Mesenchymal stem cell (in vitro differentiated cells and primary cell): Measurements from ENCODE around the gene EWSR1.

ENCODE experiments used
- DNase-seq: peaks from one replicate; pipeline ENCODE4 v3.0.0-alpha.2; 2013
- H2AFZ ChIP-seq: one replicate; pipeline ENCODE4 v1.6.1; 2013; ENCODE audit warnings: low read depth, mild to moderate bottlenecking, control low read depth, inconsistent platforms, low read length, moderate library complexity
- H2AK5ac ChIP-seq: 2 replicates; pipeline ENCODE4 v1.6.1; 2013; ENCODE audit warnings: low read length, moderate library complexity, mild to moderate bottlenecking, inconsistent platforms; ENCODE audit not compliant: severe bottlenecking
- H2BK120ac ChIP-seq: one replicate; pipeline ENCODE4 v1.6.1; 2013; ENCODE audit warnings: low read depth, mild to moderate bottlenecking, inconsistent platforms, low read length, moderate library complexity
- H2BK12ac ChIP-seq, 2 experiments: one replicate each; pipeline ENCODE4 v1.6.1; 2013; ENCODE audit warnings: inconsistent platforms in 2 of 2, low read length in 2 of 2, mild to moderate bottlenecking in 2 of 2, moderate library complexity in 2 of 2, control low read depth in 1 of 2
- H2BK15ac ChIP-seq: one replicate; pipeline ENCODE4 v1.6.1; 2013; ENCODE audit warnings: mild to moderate bottlenecking, low read depth, inconsistent platforms; ENCODE audit not compliant: poor library complexity, severe bottlenecking
- H2BK5ac ChIP-seq: 2 replicates; pipeline ENCODE4 v1.6.1; 2013; ENCODE audit warnings: low read depth, mild to moderate bottlenecking, low read length, control low read depth, inconsistent platforms; ENCODE audit not compliant: poor library complexity, severe bottlenecking
- H3K14ac ChIP-seq, 2 experiments: one replicate each; pipeline ENCODE4 v1.6.1; 2013; ENCODE audit warnings: inconsistent platforms in 2 of 2, low read length in 2 of 2, control low read depth in 1 of 2, mild to moderate bottlenecking in 1 of 2, moderate library complexity in 1 of 2
- H3K18ac ChIP-seq, 2 experiments: one replicate each; pipeline ENCODE4 v1.6.1; 2013; ENCODE audit warnings: inconsistent platforms in 2 of 2, low read length in 2 of 2, control low read depth in 1 of 2, low read depth in 1 of 2, mild to moderate bottlenecking in 1 of 2
- H3K23ac ChIP-seq, 2 experiments: one replicate each; pipeline ENCODE4 v1.6.1; 2013; ENCODE audit warnings: inconsistent platforms in 2 of 2, low read length in 2 of 2, mild to moderate bottlenecking in 2 of 2, moderate library complexity in 2 of 2, control low read depth in 1 of 2
- H3K27ac ChIP-seq: 2 replicates; pipeline ENCODE4 v1.5.1; 2013; ENCODE audit warnings: mild to moderate bottlenecking, moderate library complexity, low read length, control low read depth, inconsistent platforms; ENCODE audit not compliant: poor library complexity, severe bottlenecking
- H3K27me3 ChIP-seq, 2 experiments: 2 replicates each; pipeline versions ENCODE4 v1.6.1 to v1.7.0; 2013; ENCODE audit warnings: low read length in 2 of 2, mild to moderate bottlenecking in 2 of 2, moderate library complexity in 2 of 2, control low read depth in 1 of 2, inconsistent platforms in 1 of 2; ENCODE audit not compliant: control insufficient read depth in 1 of 2, insufficient read depth in 1 of 2
- H3K36me3 ChIP-seq, 2 experiments: 2 replicates each; pipeline versions ENCODE4 v1.6.1 to v1.7.0; 2013; ENCODE audit warnings: low read length in 2 of 2, control low read depth in 1 of 2, inconsistent platforms in 1 of 2, low read depth in 1 of 2, mild to moderate bottlenecking in 1 of 2; ENCODE audit not compliant: insufficient read depth in 2 of 2, control insufficient read depth in 1 of 2
- H3K4ac ChIP-seq, 2 experiments: one replicate each; pipeline ENCODE4 v1.6.1; 2013; ENCODE audit warnings: inconsistent platforms in 2 of 2, low read length in 2 of 2, mild to moderate bottlenecking in 2 of 2, moderate library complexity in 2 of 2, control low read depth in 1 of 2, low read depth in 1 of 2
- H3K4me1 ChIP-seq: 2 replicates; pipeline ENCODE4 v1.6.1; 2013; ENCODE audit warnings: low read depth, low read length, control low read depth; ENCODE audit not compliant: control insufficient read depth, insufficient read depth
- H3K4me2 ChIP-seq: 2 replicates; pipeline ENCODE4 v1.6.1; 2013; ENCODE audit warnings: low read length, mild to moderate bottlenecking, inconsistent platforms; ENCODE audit not compliant: poor library complexity, severe bottlenecking
- H3K4me3 ChIP-seq, 2 experiments: 2 replicates each; pipeline versions ENCODE4 v1.5.1 to v1.7.0; 2013; ENCODE audit warnings: low read length in 2 of 2, mild to moderate bottlenecking in 2 of 2, control low read depth in 1 of 2, low read depth in 1 of 2; ENCODE audit not compliant: insufficient read depth in 1 of 2
- H3K79me1 ChIP-seq: replicated peaks from 2 replicates; pipeline ENCODE4 v1.6.1; 2013; ENCODE audit warnings: mild to moderate bottlenecking, control low read depth, low read length, inconsistent platforms; ENCODE audit not compliant: poor library complexity, severe bottlenecking
- H3K9ac ChIP-seq: 2 replicates; pipeline ENCODE4 v1.7.0; 2013; ENCODE audit warnings: mild to moderate bottlenecking, low read length, moderate library complexity
- H3K9me3 ChIP-seq: 2 replicates; pipeline ENCODE4 v1.7.0; 2013; ENCODE audit warnings: mild to moderate bottlenecking, low read length; ENCODE audit not compliant: control insufficient read depth
- H4K8ac ChIP-seq: one replicate; pipeline ENCODE4 v1.6.1; 2013; ENCODE audit warnings: inconsistent platforms, mild to moderate bottlenecking, low read length, moderate library complexity
- H4K91ac ChIP-seq: one replicate; pipeline ENCODE4 v1.6.1; 2013; ENCODE audit warnings: mild to moderate bottlenecking, low read length, inconsistent platforms
- WGBS: methylation state at CpG from one replicate; pipeline ENCODE4 v1.1.7; 2013; ENCODE audit warnings: mixed read lengths; 5-methylcytosine and 5-hydroxymethylcytosine counted together

The EWSR1 gene

GRCh38 chr22:29326481-29326880, 58.4 kb downstream of the EWSR1 start:
- no peak overlapping the region for H2BK15ac ChIP-seq
- H3K9me3 ChIP-seq: no peaks in the 10 kb centered on the region
- WGBS: 92% methylated on average over 10 of the region's 10 CpGs
- H3K4me3 ChIP-seq: no peak overlapping the region
- H3K27me3 ChIP-seq: no peaks in the 10 kb centered on the region
- no peak overlapping the region for H2AFZ ChIP-seq
- H3K36me3 ChIP-seq: peaks cover 29 to 57% of the 10 kb centered on the region in 2 experiments
- H4K8ac ChIP-seq: no peak overlapping the region
- H2BK12ac ChIP-seq: no peak overlapping the region
- H4K91ac ChIP-seq: no peak overlapping the region
- no peak overlapping the region for H2BK5ac ChIP-seq
- no peak overlapping the region for H2AK5ac ChIP-seq
- no peak overlapping the region for H3K4me2 ChIP-seq
- no peak overlapping the region for H2BK120ac ChIP-seq
- H3K4me1 ChIP-seq: peaks cover 26% of the 10 kb centered on the region
- no peak overlapping the region for H3K14ac ChIP-seq
- H3K79me1 ChIP-seq: no peaks in the 10 kb centered on the region
- no peak overlapping the region for H3K23ac ChIP-seq
- no peak overlapping the region for H3K18ac ChIP-seq
- H3K27ac ChIP-seq: no peak overlapping the region
- H3K9ac ChIP-seq: no peak overlapping the region
- DNase-seq: no peak
- H3K4ac ChIP-seq: no peak overlapping the region

GRCh38 chr22:29327089-29327764, 59.2 kb downstream of the EWSR1 start:
- no peaks in the 10 kb centered on the region for H3K27me3 ChIP-seq
- no peak overlapping the region for H4K8ac ChIP-seq
- H4K91ac ChIP-seq: no peak overlapping the region
- no peak overlapping the region for H2AFZ ChIP-seq
- H3K9me3 ChIP-seq: no peaks in the 10 kb centered on the region
- H2AK5ac ChIP-seq: no peak overlapping the region
- H2BK120ac ChIP-seq: no peak overlapping the region
- no peak overlapping the region for H3K27ac ChIP-seq
- no peak overlapping the region for H3K4me3 ChIP-seq
- H3K14ac ChIP-seq: no peak overlapping the region
- no peaks in the 10 kb centered on the region for H3K79me1 ChIP-seq
- H3K4me2 ChIP-seq: no peak overlapping the region
- peaks cover 32% of the 10 kb centered on the region for H3K4me1 ChIP-seq
- no peak overlapping the region for H2BK5ac ChIP-seq
- 94% methylated on average over 13 of the region's 15 CpGs for WGBS
- H3K23ac ChIP-seq: no peak overlapping the region
- DNase-seq: no peak
- no peak overlapping the region for H2BK15ac ChIP-seq
- H3K36me3 ChIP-seq: peaks cover 29 to 64% of the 10 kb centered on the region in 2 experiments
- no peak overlapping the region for H3K4ac ChIP-seq
- no peak overlapping the region for H3K18ac ChIP-seq
- H2BK12ac ChIP-seq: no peak overlapping the region
- H3K9ac ChIP-seq: no peak overlapping the region

DNA sequence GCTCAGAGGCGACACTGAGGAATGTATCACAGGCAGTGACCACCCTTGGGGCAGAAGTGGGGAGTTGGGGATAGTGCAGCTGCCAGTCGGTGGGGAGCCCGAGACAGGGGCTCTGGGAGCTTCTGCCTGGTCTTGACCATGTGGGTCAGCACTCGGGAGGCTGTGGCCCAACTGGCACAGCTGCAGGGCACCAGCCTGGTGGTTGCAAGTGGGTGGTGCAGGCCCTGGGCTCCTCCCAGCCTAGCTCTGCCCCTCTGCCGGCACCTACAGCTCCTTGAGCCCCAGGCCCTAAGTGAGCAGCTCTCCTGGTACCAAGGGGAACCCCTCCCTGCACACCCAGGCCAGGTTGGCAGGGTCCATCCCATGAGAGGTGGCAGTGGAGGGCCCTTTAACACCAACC, 60.0 kb downstream of the EWSR1 start:
- H3K14ac ChIP-seq: no peak overlapping the region
- H3K23ac ChIP-seq: no peak overlapping the region
- peaks cover 32% of the 10 kb centered on the region for H3K4me1 ChIP-seq
- no peak overlapping the region for H3K9ac ChIP-seq
- H3K79me1 ChIP-seq: no peaks in the 10 kb centered on the region
- no peak overlapping the region for H3K27ac ChIP-seq
- no peak overlapping the region for H2BK120ac ChIP-seq
- no peak overlapping the region for H3K4ac ChIP-seq
- H3K27me3 ChIP-seq: no peaks in the 10 kb centered on the region
- H2AK5ac ChIP-seq: no peak overlapping the region
- H3K4me2 ChIP-seq: no peak overlapping the region
- H2BK15ac ChIP-seq: no peak overlapping the region
- 97% methylated on average over 4 of the region's 5 CpGs for WGBS
- H3K4me3 ChIP-seq: no peak overlapping the region
- H4K91ac ChIP-seq: no peak overlapping the region
- no peak overlapping the region for H2AFZ ChIP-seq
- no peak overlapping the region for H2BK5ac ChIP-seq
- peaks cover 29 to 72% of the 10 kb centered on the region in 2 experiments for H3K36me3 ChIP-seq
- H3K18ac ChIP-seq: no peak overlapping the region
- H4K8ac ChIP-seq: no peak overlapping the region
- H2BK12ac ChIP-seq: no peak overlapping the region
- DNase-seq: no peak
- no peaks in the 10 kb centered on the region for H3K9me3 ChIP-seq

DNA sequence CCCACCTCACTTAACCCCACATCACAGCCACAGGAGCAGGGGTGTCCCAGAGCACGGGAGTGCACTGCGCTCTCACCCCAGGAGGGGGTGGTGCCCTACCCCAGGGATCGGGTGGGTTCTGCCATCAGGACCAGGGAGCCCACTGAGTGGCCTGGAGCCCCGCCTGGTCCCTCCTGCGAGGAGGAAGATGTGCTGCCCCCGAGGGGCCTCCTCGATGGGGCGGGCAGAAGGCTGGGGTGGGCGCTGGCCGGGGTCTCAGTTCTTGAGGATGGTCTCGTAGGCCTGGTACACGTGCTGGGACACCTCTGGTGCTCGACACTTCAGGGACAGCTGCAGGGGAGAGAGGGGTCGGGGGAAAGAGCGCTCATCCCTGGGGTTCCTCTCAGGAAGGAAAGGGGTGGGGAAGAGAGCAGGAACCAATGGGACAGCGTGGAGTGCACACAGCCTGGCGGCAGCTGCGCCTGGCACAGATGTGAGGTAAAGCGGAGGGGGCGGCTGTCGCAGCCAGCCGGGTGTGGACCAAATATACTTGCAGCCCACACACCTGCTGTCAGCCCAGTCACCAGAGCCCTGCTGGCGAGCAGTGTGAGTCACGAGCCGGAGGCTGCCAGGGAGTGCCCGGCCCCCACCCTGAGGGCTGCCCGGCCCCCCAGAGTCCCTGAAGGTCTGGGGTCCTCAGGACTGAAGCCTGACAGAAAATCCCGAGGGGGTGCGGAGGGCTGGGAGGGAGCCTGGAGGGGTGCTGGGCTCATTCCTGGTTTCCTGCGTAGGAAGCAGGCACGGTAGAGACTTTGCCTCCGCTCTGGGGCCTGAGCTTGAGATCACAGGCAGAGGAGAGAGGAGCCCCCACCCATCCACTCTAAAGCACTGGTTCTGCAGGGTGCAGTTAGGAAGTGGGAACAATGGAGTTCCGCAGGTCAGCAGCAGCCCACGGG, 60.8 kb downstream of the EWSR1 start:
- H4K91ac ChIP-seq: no peak overlapping the region
- no peak overlapping the region for H3K4me3 ChIP-seq
- peaks cover 32% of the 10 kb centered on the region for H3K4me1 ChIP-seq
- H3K23ac ChIP-seq: no peak overlapping the region
- no peak overlapping the region for H3K4me2 ChIP-seq
- peaks cover 29 to 80% of the 10 kb centered on the region in 2 experiments for H3K36me3 ChIP-seq
- H3K79me1 ChIP-seq: no peaks in the 10 kb centered on the region
- H2AK5ac ChIP-seq: no peak overlapping the region
- H3K18ac ChIP-seq: no peak overlapping the region
- WGBS: 91% methylated on average over 26 of the region's 34 CpGs
- no peak overlapping the region for H2AFZ ChIP-seq
- no peak overlapping the region for H4K8ac ChIP-seq
- H3K14ac ChIP-seq: no peak overlapping the region
- H2BK12ac ChIP-seq: no peak overlapping the region
- no peaks in the 10 kb centered on the region for H3K9me3 ChIP-seq
- H3K9ac ChIP-seq: no peak overlapping the region
- DNase-seq: no peak
- H2BK120ac ChIP-seq: no peak overlapping the region
- H3K27me3 ChIP-seq: no peaks in the 10 kb centered on the region
- no peak overlapping the region for H3K27ac ChIP-seq
- H2BK15ac ChIP-seq: peak overlapping the region; percentile 44
- no peak overlapping the region for H2BK5ac ChIP-seq
- H3K4ac ChIP-seq: no peak overlapping the region
